Hepatic stellate cell (primary cell): ENCODE results near the gene SNAPC5.

Experiments
- DNase-seq: peaks from one replicate; pipeline ENCODE4 v3.0.0; 2011; ENCODE audit warnings: low spot score

The SNAPC5 gene

GRCh38 chr15:66459818-66460615 is 37.5 kb downstream of the SNAPC5 start:
- DNase-seq = peak; percentile 39

GRCh38 chr15:66456211-66456610 is 41.4 kb downstream of the SNAPC5 start:
- peak; percentile 28 for DNase-seq

- DNase-seq = no peak
Observed at GRCh38 chr15:66454143-66454542, 43.4 kb downstream of the SNAPC5 start.

- no peak for DNase-seq
Observed at GRCh38 chr15:66452971-66453580, 44.5 kb downstream of the SNAPC5 start.

- DNase-seq = no peak
Observed at GRCh38 chr15:66452420-66452819, 45.1 kb downstream of the SNAPC5 start.
